NCI-H2196 treated with DMSO at 0.1 percent for 48 hours (cell line): ENCODE data around the gene MYH9.
"Not testable (repeated sequence)": the region's sequence is repeated elsewhere in the genome, so short reads cannot be mapped to it uniquely, and the experiment has no call there.

Source experiments
- DNase-seq: peaks from one replicate; lab custom pipeline; 2025; ENCODE audit not compliant: unreplicated experiment; lab: John Stamatoyannopoulos, UW

The MYH9 gene

GRCh38 chr22:36280379-36280778 lies 107.4 kb downstream of the MYH9 start:
- DNase-seq = no peak

- DNase-seq = no peak
Measured at GRCh38 chr22:36279219-36279666, 108.5 kb downstream of the MYH9 start.

GRCh38 chr22:36277482-36278291 lies 110.1 kb downstream of the MYH9 start:
- no peak for DNase-seq

- DNase-seq = no peak
Measured at GRCh38 chr22:36274531-36274930, 113.2 kb downstream of the MYH9 start.

GRCh38 chr22:36271951-36272350 lies 115.8 kb downstream of the MYH9 start:
- DNase-seq = not testable (repeated sequence)

GRCh38 chr22:36271231-36271630 lies 116.5 kb downstream of the MYH9 start:
- DNase-seq = not testable (repeated sequence)

GRCh38 chr22:36267896-36268485 lies 119.8 kb downstream of the MYH9 start:
- no peak for DNase-seq

- DNase-seq = no peak
Measured at GRCh38 chr22:36267058-36267457, 120.7 kb downstream of the MYH9 start.

GRCh38 chr22:36263886-36264664 lies 123.7 kb downstream of the MYH9 start:
- DNase-seq = not testable (repeated sequence)

GRCh38 chr22:36263216-36263673 lies 124.5 kb downstream of the MYH9 start:
- not testable (repeated sequence) for DNase-seq

GRCh38 chr22:36262307-36262706 lies 125.5 kb downstream of the MYH9 start:
- not testable (repeated sequence) for DNase-seq

GRCh38 chr22:36261675-36262074 lies 126.1 kb downstream of the MYH9 start:
- DNase-seq = not testable (repeated sequence)

- DNase-seq = no peak
Measured at GRCh38 chr22:36259615-36260300, 128.0 kb downstream of the MYH9 start.

- no peak for DNase-seq
Measured at GRCh38 chr22:36258701-36259614, 128.8 kb downstream of the MYH9 start.

- no peak for DNase-seq
Measured at GRCh38 chr22:36257948-36258670, 129.7 kb downstream of the MYH9 start.

- no peak for DNase-seq
Measured at GRCh38 chr22:36257308-36257707, 130.5 kb downstream of the MYH9 start.

- no peak for DNase-seq
Measured at GRCh38 chr22:36256478-36256877, 131.3 kb downstream of the MYH9 start.

- not testable (repeated sequence) for DNase-seq
Measured at GRCh38 chr22:36255572-36255971, 132.2 kb downstream of the MYH9 start.
